SKM-1 (cell line): Measurements from ENCODE around the gene DCAF11.

Source experiments
- DNase-seq: peaks from one replicate; lab custom pipeline; 2025; ENCODE audit not compliant: unreplicated experiment; lab: John Stamatoyannopoulos, UW

Gene DCAF11

DNA sequence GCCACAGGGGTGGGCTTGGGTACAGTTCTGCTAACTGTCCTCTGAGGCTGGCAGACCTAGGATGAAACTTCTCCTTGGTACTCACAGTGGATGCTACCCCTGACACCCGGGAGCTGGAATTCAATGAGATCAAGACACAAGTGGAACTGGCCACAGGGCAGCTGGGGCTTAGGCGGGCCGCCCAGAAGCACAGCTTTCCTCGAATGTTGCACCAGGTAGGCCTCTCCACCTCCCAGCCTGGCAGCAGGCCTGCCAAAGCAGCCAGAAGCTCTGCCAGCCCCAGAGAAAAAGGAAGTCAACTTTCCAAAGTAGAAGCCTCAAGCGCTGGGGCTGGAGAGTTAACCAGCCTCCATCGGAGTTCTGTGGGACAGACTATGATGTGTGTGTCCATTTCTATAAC lies 2.6 kb downstream of the DCAF11 start:
- no peak for DNase-seq

DNA sequence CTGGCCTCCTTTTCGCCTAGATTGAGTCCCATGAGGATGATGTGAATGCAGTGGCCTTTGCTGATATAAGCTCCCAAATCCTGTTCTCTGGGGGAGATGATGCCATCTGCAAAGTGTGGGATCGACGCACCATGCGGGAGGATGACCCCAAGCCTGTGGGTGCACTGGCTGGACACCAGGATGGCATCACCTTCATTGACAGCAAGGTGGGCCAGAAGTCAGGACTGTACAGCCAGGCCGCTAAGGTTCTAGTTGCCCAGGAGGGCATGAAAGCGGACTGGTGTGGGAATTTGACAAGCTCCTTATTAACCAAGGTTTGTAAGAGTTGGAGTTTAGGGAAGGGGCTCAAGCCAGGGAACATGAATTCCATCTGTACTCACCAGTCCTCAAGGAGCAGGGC lies 5.1 kb downstream of the DCAF11 start:
- DNase-seq, result no peak

DNA sequence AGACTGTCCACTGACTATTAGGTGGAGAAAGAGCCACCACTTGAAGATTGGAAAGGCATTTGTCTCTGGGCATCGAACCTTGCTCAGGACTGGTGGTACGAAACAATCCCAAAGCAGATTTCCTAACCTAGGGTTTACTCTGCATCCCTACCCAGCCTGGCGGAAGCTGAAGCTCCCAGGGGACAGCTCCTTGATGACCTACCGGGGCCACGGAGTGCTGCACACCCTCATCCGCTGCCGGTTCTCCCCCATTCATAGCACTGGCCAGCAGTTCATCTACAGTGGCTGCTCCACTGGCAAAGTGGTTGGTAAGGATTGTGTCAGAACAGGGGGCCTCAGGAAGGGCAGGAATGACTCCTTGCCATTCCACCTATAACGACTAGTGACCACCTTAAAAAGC lies 6.6 kb downstream of the DCAF11 start:
- DNase-seq, result no peak

DNA sequence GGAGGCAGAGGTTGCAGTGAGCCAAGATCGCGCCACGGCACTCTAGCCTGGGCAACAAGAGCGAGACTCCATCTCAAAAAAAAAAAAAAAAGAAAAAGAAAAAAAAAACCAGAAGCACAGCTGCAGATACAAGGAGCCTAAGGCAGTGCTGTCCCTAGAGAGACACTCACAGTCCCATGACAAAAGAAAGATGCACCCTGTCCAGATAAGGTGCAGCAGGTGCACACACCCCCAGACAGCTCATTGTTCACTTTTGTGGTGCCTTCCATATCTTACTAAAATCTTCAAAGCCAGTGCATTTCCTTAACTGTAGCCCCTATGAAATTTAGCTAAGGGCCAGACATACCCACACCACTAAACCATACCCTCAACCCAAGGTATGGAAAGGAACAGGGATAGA lies 7.8 kb downstream of the DCAF11 start:
- no peak for DNase-seq

DNA sequence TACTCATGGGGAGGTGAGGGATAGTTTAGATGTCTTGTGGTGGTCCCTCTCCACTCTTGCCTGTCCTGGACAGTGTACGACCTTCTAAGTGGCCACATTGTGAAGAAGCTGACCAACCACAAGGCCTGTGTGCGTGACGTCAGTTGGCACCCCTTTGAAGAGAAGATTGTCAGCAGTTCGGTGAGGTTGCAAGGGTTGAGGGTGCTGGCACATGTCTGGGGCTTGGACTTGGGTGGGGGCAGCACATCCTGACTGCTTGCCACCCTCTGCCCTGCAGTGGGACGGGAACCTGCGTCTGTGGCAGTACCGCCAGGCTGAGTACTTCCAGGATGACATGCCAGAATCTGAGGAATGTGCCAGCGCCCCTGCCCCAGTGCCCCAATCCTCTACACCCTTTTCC lies 8.3 kb downstream of the DCAF11 start:
- DNase-seq, result no peak

DNA sequence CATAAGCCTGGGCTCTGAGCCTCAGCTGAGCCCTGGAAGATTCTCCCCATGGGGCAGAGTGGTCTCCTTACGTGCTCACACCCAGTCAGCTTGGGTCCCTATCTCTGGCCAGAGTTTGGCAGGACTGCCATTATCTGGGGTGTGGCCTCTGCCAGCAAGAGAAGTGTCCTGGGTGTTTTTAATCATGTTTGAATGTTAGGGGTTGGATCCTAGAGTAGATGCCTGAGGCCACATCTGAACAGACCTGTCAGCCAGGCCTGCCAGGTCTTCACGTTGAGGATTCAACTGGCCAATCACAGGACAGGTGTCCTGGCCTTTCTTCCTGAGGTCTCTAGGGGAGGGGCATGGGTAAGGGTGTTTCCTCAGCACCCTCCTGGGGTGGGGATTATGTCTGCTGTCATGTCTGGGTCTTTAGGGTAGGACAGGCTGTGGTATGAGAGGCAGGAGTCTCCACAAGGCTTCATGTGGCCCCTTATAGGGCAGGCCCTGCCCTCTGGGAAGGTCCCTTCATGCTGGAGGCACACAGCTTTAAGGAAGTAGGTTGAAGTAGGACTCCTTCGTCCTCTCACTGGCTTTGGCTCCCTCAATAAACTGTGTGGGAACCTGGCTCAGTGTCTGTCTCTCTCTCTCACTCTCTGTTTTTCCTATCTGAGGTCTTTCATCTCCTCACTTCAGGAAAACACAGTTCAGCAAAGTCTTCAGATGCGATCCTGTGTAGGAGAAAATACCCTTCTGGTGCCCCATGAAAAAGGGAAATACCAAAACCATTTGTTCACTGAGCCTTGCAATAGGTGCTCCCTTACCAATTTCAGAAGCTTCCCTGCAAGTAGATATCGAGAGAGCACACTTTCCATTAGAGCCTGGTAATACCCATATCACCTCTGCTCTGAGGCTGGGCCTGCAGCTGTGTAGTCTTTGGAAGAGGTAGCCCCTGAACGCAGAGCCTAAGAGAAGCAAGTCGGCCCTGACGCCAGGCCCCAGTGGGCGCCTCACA lies 9.1 kb downstream of the DCAF11 start:
- DNase-seq, result no peak

DNA sequence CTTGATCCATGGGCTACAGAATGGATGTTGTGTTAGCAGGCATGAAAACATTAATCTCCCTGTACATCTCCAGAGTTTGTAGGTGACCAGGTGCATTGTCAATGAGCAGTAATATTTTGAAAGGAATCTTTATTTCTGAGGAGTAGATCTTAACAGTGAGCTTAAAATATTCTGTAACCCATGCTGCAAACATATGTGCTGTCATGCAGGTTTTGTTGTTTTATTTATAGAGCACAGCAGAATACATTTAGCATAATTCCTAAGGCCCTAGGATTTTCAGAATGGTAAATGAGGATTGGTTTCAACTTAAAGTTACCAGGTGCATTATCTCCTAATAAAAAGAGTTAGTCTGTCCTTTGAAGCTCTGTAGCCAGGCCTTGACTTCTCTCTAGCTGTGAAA lies 12.4 kb downstream of the DCAF11 start:
- DNase-seq, result no peak

DNA sequence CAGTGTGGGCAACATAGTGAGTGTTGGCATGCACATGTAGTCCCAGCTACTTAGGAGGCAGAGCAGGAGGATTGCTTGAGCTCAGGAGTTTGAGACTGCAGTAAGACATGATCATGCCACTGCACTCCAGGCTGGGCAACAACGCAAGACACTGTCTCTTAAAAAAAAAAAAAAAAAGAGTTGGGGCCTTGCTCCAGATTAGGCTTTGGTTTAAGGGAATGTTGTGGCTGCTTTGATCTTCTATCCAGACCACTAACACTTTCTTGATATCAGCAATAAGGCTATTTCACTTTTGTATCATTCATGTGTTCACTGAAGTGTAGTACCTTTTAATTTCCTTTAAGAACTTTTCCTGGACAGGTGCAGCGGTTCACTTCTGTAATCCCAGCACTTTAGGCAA lies 13.1 kb downstream of the DCAF11 start:
- DNase-seq, result no peak

DNA sequence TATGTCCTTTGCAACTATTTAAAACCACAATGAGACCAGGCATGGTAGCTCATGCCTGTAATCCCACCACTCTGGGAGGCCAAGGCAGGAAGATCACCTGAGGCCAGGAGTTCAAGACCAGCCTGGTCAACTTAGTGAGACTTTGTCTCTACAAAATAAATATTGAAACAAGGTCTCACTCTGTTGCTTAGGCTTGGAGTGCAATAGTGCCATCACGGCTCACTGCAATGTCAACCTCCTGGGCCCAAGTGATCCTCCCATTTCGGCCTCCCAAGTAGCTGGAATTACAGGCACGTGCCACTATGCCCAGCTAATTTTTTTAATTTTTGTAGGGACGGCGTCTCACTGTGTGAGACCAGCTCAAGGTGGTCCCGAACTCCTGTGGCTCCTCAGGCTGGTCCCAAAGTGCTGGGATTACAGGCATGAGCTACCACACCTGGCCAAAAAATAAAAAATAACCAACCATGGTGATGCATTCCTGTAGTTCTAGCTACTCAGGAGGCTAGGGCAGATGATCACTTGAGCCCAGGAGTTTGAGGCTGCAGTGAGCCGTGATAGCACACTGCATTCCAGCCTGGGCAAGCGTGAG lies 14.9 kb downstream of the DCAF11 start:
- no peak for DNase-seq

DNA sequence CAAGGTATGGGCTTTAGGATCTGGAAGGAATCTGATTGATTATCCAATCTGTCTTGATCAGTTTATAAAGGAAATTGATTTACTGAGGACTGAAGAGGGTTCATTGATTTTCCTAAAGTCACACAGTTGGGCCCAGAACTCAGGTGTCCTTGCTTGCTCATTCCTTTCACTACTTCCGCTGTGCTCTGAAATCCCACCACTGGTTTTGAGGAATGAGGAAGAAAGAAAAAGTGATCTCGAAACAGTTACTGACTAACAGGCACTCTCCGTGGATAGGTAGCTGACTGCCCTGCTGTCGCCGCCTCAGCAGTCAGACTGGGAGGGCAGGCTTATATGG lies 15.8 kb downstream of the DCAF11 start, which contains the start of gene FITM1:
Gene FITM1, plus strand, starts transcription at position 280 of the 337 bp plus-strand sequence. CDS start 905 bp downstream, outside the sequence.
- no peak for DNase-seq

DNA sequence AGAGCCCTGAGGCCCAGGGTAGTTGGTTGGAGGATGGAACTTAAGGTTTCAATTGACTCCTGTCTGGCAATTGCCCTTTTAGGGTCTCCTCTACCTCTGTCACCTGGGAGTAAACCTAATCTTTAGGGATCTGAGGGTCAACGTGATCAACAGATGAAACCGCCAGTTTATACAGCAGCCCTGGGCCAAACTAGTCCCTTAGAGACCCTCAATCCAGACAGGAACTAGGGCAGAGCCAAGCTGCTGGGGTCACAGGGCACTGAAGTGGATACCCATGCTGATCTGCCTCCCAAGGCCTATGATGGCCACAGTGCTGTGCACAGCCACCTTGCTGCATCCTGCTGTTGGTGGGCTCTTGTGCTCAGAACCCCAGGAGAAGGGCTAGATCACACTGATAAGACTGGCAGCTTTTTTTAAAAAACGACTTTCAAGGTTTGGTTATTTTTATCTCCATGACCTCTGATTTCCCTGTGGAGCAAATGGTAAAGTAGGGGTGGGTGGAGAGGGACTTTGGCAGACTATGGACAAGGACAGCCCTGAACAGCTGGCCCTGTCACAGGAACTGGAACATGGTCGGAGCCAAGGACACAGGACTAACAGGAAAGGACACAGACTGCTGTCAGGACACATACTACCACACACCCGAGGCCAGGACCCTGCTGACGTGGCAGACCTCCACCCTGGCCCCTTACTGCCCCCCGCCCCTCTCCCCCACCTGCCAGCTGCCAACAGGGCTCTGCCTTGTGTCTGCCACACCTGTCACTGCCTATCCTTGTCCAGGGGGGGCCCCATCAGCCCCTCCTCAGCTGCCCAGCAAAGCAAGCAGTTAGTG lies 16.4 kb downstream of the DCAF11 start:
- no peak for DNase-seq

DNA sequence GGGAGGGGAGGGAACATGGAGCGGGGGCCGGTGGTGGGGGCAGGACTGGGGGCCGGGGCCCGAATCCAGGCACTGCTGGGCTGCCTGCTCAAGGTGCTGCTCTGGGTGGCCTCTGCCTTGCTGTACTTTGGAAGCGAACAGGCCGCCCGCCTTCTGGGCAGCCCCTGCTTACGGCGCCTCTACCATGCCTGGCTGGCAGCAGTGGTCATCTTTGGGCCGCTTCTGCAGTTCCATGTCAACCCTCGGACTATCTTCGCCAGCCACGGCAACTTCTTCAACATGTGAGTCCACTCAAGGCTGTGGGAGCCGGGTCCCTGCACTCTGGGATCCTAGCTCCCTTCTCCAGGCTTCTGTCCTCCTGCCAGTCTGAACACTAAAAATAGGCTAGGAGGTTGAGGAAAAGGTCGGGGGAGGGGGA lies 17.0 kb downstream of the DCAF11 start:
- no peak for DNase-seq

DNA sequence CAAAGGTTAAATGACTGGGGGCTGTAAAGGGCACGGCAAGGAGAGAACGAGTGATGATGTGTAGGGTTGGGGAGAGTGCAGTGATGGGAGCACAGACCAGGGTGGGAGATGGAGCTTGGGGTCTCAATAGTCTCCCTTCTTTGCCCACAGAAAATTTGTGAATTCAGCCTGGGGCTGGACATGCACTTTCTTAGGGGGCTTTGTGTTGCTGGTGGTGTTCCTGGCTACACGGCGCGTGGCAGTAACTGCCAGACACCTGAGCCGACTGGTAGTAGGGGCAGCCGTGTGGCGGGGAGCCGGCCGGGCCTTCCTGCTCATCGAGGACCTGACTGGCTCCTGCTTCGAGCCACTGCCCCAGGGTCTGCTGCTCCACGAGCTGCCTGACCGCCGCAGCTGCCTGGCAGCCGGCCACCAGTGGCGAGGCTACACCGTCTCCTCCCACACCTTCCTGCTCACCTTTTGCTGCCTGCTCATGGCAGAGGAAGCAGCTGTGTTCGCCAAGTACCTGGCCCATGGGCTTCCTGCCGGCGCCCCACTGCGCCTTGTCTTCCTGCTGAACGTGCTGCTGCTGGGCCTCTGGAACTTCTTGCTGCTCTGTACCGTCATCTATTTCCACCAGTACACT lies 17.6 kb downstream of the DCAF11 start:
- no peak for DNase-seq

DNA sequence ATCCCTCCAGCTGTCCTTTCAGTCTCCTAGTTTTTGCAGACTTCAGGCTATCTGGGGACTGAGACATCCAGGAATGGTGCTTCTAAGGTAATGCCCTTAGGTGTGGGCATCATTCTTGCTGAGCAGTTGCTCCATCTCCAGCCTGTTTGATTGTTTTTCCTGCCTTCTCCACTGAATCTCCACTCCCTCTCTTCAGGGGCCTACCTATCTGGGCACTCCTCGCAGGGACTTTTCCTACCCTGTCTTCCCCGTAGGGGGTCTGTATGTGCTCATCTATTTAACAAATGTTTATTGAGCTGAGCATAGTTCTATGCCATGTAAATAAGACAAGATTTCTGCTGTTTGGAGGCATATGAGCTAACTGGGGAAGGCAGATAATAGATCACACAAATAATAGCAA lies 18.4 kb downstream of the DCAF11 start:
- no peak for DNase-seq

DNA sequence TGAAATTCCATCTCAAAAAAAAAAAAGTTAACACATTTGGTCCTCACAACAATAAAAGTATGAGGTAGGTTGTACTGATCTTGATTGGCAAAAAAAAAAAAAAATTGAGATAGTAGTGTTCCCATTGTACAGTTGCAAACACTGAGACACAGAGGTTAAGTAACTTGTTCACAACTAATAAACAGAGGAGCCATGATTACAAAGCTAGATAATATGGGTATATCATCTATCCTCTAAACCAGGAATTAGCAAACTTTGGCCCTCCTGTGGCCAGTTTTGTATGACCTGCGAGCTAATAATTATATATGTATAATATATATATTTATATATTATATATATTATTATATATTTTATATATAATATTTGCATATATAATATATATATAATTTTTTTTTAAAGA lies 19.2 kb downstream of the DCAF11 start:
- DNase-seq, result no peak

DNA sequence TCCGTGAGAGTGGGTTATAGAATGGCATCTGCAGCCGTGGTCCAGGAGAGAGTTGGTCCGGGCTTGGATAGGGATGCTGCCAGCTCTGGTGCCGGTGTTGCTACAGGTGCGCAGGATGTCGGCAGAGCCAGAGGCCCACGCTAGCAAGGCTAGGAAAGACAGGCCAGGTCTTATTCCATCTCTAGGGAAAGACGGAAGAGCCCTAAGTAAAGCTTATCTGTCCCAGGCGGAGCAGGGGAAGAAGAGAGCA lies 20.9 kb downstream of the DCAF11 start:
- DNase-seq, result no peak

DNA sequence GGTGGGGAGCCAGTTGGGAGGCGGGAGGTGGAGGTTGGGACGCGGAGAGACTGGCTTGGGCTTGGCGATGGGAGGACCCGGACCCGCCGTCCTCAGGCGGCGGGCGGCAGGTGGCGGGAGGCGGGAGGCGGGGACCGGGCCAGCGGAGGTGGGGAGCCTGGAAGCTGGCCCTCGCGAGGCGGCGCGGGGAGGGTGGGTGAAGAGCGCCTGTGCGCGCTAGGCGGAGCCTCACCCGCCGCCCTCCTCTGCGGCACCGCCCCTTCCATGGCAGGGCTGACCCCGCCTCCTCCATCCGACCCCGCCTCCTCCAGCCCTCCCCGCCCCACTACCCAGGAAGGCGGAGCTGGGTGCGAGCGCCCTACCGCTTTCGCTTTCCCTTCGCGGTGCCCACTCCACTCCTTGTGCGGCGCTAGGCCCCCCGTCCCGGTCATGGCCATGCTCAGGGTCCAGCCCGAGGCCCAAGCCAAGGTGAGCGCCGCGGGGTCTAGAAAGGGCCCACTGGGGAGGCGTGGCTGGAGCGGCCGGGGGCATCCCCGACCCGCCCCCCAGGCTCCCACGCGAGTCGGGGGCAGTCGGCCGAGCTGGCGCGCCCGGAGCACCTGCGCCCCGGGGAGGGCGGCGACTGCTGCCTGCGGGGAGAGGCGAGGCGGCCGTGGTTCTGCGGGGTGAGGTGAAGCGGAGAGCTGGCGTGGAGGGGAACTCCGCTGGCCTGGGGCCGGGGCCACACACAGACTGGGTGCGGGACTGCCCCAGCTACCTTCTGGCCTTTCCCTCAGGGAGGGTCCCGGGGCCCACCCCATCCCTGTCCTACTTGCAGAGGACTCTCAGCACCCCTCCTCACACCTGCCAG lies 21.5 kb downstream of the DCAF11 start, which contains the start of gene PSME1:
Gene PSME1, plus strand, starts transcription at position 361 of the 850 bp plus-strand sequence. Its CDS starts 69 bp downstream, at position 430.
- peak; percentile 43 for DNase-seq

DNA sequence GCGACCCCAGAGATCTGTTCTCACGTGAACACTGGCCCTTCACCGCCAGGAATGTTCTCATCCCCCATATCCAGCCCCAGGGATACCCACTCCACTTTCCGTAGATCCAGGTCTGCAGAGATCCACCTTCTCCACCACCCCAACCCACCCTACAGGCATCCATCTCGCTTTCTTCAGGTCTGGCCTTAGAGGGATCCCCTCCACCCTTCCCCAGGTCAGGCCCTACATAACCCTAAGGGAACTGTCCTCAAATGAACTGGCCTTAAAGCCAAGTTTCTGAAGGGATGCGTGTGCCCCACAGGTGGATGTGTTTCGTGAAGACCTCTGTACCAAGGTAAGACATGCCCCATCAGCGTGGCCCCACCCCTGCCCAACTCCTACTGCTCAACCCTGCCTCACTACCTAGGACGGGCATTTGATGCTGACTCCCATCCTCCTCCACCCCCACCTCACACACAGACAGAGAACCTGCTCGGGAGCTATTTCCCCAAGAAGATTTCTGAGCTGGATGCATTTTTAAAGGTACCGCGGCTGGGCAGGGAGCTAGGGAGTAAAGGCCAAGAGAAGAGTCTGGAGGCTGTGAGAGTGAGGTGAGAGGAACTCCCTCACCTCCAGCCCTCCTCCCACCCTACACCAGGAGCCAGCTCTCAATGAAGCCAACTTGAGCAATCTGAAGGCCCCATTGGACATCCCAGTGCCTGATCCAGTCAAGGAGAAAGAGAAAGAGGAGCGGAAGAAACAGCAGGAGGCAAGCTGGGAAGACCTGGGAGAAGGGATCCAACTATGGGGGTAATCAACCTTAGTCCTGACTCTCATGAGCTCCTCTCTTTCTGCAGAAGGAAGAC lies 22.3 kb downstream of the DCAF11 start:
- no peak for DNase-seq
